Neutrophil (primary cell): Measurements from ENCODE around the gene SPTBN1.

ENCODE experiments used
- H3K27ac ChIP-seq: fragments of 200-600 bp; sonication (generic); 2 replicates; pipeline ENCODE4 v1.5.1; 2016; ENCODE audit warnings: mild to moderate bottlenecking, moderate library complexity
- H3K27me3 ChIP-seq: fragments of 200-600 bp; sonication (generic); 2 replicates; pipeline ENCODE4 v1.6.0; 2016; ENCODE audit warnings: mild to moderate bottlenecking
- H3K36me3 ChIP-seq: fragments of 200-600 bp; sonication (generic); 2 replicates; pipeline ENCODE4 v1.5.1; 2017
- H3K4me1 ChIP-seq, 2 experiments: fragments of 200-600 bp in 1 of 2; sonication (generic) in 1 of 2; 1 replicate in 1 of 2; 2 replicates in 1 of 2; pipeline versions ENCODE4 v1.5.1 to v1.6.1; 2013 to 2016; ENCODE audit warnings: low read depth in 1 of 2, low read length in 1 of 2, mild to moderate bottlenecking in 1 of 2, moderate library complexity in 1 of 2; ENCODE audit not compliant: control insufficient read depth in 1 of 2, insufficient read depth in 1 of 2
- H3K4me3 ChIP-seq, 2 experiments: fragments of 200-600 bp in 1 of 2; sonication (generic) in 1 of 2; 1 replicate in 1 of 2; 2 replicates in 1 of 2; pipeline ENCODE4 v1.5.1; 2013 to 2016; ENCODE audit warnings: low read depth in 1 of 2, low read length in 1 of 2, mild to moderate bottlenecking in 1 of 2, moderate library complexity in 1 of 2
- H3K9me3 ChIP-seq: fragments of 200-600 bp; sonication (generic); 2 replicates; pipeline ENCODE4 v1.5.1; 2016
- CTCF ChIP-seq: fragments of 200-600 bp; sonication (generic); IDR thresholded peaks from 2 replicates; pipeline ENCODE4 v1.5.1; 2016; ENCODE audit warnings: antibody characterized with exemption

The SPTBN1 gene

GRCh38 chr2:54429054-54429453 is 27.1 kb upstream of the SPTBN1 start:
- peaks cover 56% of the 10 kb centered on the region for H3K27me3 ChIP-seq
- no peak for TF ChIP-seq CTCF
- H3K4me1 ChIP-seq, result peaks cover 13 to 15% of the 10 kb centered on the region in 2 experiments
- no peak overlapping the region for H3K27ac ChIP-seq
- no peaks in the 10 kb centered on the region for H3K9me3 ChIP-seq
- no peak overlapping the region for H3K4me3 ChIP-seq
- H3K36me3 ChIP-seq, result no peaks in the 10 kb centered on the region

- TF ChIP-seq CTCF, result no peak
- H3K27ac ChIP-seq, result no peak overlapping the region
- H3K4me3 ChIP-seq, result peak overlapping the region in 1 of 2 experiments; percentile 35
- H3K9me3 ChIP-seq, result no peaks in the 10 kb centered on the region
- H3K4me1 ChIP-seq, result peaks cover 13 to 15% of the 10 kb centered on the region in 2 experiments
- no peaks in the 10 kb centered on the region for H3K36me3 ChIP-seq
- H3K27me3 ChIP-seq, result peaks cover 47% of the 10 kb centered on the region
Measured at GRCh38 chr2:54429811-54430551, 26.1 kb upstream of the SPTBN1 start.

GRCh38 chr2:54430649-54431048 is 25.5 kb upstream of the SPTBN1 start:
- TF ChIP-seq CTCF, result no peak
- H3K4me3 ChIP-seq, result no peak overlapping the region
- H3K36me3 ChIP-seq, result no peaks in the 10 kb centered on the region
- H3K27me3 ChIP-seq, result peaks cover 40% of the 10 kb centered on the region
- H3K4me1 ChIP-seq, result peaks cover 13 to 15% of the 10 kb centered on the region in 2 experiments
- no peak overlapping the region for H3K27ac ChIP-seq
- H3K9me3 ChIP-seq, result no peaks in the 10 kb centered on the region

- TF ChIP-seq CTCF, result no peak
Measured at GRCh38 chr2:54432251-54433015, 23.7 kb upstream of the SPTBN1 start.

GRCh38 chr2:54434229-54434628 is 21.9 kb upstream of the SPTBN1 start:
- Histone ChIP-seq H3K36me3 (no peaks in the 10 kb centered on the region), H3K9me3 (no peaks in the 10 kb centered on the region), H3K4me3 (no peak overlapping the region), H3K27me3 (peaks cover 11% of the 10 kb centered on the region), H3K4me1 (peaks cover 13 to 15% of the 10 kb centered on the region in 2 experiments), H3K27ac (no peak overlapping the region)
- no peak for TF ChIP-seq CTCF

More at GRCh38 chr2:54432251-54433015, 23.7 kb upstream of the SPTBN1 start:
- Histone ChIP-seq H3K4me3 (no peak overlapping the region), H3K27ac (no peak overlapping the region), H3K9me3 (no peaks in the 10 kb centered on the region), H3K4me1 (peaks cover 13 to 15% of the 10 kb centered on the region in 2 experiments), H3K27me3 (peaks cover 22% of the 10 kb centered on the region), H3K36me3 (no peaks in the 10 kb centered on the region)
